Measurements from ENCODE around the gene AVPR2.

The AVPR2 gene

GRCh38 chrX:153913701-153914100, 9.2 kb downstream of the AVPR2 start:
- DNase-seq (ENCODE audit: low read depth): no peak

DNA sequence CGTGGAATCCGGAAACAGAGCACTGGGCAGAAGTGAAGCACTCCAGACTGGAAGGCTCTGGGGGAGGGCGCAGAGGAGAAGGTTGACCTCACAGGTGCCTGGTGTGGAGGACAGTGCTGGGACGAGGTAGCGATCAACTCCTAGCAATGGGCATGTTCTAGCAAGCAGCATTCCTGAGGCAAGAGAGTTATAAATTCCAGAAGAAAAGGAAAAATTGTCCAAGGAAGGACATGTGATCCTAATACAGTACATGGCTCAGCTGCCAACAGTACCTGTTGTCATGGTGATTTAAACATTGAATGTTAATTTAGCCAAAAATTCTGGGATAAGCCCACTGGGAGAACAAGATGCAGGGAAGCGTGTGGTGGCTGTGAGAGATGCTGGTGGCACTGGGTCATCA, 13.4 kb downstream of the AVPR2 start:
- no peak for DNase-seq (ENCODE audit: low read depth)

GRCh38 chrX:153919281-153919680, 14.8 kb downstream of the AVPR2 start:
- DNase-seq (ENCODE audit: low read depth): no peak

- no peak for DNase-seq (ENCODE audit: low read depth)
Observed at GRCh38 chrX:153920546-153920945, 16.1 kb downstream of the AVPR2 start.

DNA sequence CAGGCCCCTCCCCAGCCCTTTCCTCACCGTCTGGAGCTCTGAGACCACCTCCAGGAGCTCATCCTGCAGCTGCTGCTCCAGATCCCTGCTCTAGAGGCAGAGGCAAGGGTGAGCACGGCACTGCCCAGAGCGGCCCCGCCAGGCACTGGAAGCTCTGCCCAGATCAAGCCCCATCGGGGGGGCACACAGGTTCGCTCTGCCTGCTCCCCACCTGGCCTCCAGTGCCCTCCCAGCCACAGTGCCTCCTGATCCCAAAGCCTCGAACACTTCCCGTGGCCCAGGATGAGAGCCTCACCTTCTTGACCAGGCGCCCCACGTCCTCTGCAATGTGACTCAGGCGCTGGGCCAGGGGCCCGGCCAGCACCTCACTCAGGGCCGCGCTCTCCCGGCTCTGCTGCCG, 16.6 kb downstream of the AVPR2 start:
- DNase-seq (ENCODE audit: low read depth): no peak

GRCh38 chrX:153921511-153922446, 17.3 kb downstream of the AVPR2 start:
- DNase-seq (ENCODE audit: low read depth): no peak

- DNase-seq (ENCODE audit: low read depth): no peak
Observed at GRCh38 chrX:153922932-153923857, 18.7 kb downstream of the AVPR2 start.

GRCh38 chrX:153924149-153924861, 19.8 kb downstream of the AVPR2 start:
- no peak for DNase-seq (ENCODE audit: low read depth)

- DNase-seq (ENCODE audit: low read depth): no peak
Observed at GRCh38 chrX:153925387-153925738, 20.9 kb downstream of the AVPR2 start.

DNA sequence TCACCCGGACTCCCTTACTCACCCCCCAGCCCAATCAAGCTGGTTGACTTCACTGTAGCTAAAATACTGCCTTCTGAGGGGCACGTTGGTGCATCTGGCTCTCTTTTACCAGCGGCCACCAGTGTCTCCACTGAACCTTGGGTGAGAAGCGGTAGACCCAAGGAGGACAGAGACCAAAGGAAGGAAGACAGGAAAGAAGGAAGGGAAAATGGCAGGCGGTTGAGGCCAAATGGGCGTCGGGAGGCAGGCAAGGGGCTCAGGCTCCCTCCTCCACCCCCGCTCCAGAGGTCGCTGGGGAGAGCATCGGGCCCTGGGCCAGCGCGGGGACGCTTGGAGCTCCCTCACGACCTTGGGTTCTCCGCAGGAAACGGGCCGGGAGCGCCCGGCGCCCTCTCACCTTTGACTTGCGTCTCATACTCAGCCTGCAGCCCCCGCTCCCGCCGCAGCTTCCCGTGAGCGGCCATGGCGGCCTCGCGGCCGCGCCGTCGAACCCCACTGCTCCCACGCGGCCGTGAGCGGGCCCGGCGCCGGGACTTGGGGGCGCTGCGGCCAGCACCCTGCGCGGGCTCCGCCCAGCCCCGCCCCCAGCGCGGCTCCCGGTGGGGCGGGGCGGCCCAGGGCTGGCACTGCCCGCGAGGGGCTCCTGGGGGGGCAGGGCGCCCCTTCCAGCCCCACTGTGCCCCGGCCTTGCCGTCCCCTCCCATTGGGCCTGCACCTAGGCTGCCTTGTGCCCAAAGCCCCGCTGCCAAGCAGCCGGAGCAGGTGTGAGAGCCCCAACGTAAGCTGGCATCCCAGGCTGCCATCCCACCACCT, 21.5 kb downstream of the AVPR2 start, which contains the start of gene ARHGAP4:
Gene ARHGAP4, minus strand, starts transcription at position 526 of the 813 bp plus-strand sequence. Its CDS starts 62 bp downstream, at position 464.
- DNase-seq (ENCODE audit: low read depth): peak; percentile 49

- no peak for DNase-seq (ENCODE audit: low read depth)
Observed at GRCh38 chrX:153926552-153926857, 22.0 kb downstream of the AVPR2 start.

DNA sequence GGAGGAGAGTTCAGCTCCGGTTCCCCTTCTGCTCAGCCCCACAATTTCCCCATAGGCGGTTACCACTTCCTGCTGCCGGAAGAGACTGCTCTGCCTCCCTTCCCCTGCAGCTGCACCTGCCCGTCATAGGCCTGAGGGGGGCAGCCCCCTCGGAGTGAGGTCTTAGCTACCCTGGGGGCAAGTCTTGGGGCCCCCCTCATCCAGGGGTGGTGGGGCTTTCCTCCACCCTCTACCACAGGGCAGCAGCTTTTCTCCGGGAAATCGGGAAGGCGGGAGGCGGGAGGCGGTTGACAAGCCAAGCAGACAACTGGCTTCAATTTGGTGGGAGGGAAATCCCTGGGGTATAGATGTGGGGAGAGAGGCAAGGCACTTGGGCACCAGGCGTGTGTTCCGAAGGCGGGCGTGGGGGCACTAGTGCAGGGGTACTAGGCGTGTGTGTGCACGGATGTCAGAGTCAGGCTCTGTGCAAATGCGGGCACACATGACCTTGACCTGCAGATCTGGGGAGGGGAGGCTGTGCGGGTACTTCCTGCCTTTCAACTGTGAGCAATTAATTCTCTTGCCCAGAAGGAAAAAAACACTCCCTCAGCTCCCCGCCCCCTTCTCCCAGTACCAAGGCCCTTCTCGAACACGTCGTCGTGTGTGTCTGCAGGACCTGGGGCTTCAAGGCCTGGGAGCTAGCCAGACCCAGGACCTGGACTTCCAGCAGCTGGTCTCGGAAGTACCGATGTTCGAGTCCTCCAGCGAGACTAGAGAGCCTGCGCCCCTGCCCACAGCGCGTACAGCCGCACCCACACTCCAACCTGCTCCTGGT, 22.6 kb downstream of the AVPR2 start:
- DNase-seq (ENCODE audit: low read depth): peak; percentile 63

GRCh38 chrX:153927672-153927921, 23.1 kb downstream of the AVPR2 start:
- no peak for DNase-seq (ENCODE audit: low read depth)

DNA sequence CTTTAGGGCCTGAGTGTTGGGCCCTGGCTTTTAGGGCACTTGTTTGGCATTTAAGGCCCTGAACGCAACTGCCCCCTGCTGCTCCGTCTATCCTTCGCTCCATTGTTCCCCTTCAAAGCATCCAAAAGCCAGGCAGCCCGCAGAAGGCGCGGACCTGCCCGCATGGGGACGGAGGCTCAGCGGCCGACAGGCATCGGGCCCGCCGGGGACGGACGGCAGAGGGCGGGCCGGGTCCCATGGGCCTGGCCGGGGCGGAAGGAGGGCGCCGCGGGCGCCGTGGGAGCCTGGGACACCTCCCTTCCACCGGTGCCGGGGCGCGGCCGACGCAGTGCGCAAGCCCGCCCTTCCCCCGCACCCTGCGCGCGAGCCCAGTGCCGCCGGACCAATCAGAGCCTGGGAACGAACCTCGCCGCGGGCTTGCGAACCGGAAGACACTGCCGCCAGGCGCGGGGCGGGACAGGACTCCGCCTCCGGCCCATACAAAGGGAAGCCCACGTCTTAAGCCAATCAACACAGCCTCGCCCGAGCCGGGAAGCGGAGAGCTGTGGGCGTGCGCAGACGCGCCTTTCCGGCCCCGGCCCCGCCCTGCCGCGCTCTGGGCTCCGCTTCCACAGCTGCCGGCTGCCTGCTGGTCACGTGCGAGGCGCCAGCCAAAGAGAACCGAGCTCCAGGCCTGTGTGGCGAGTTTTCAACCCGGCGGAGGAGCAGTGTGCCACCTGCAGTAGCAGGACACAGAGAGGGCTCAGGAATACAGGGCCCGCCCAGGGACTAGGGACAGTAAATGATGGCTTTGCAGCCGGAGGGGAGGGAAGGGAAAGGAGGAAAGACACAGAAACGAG, 23.7 kb downstream of the AVPR2 start:
- DNase-seq (ENCODE audit: low read depth): peak; percentile 93

GRCh38 chrX:153928846-153929245, 24.4 kb downstream of the AVPR2 start:
- no peak for DNase-seq (ENCODE audit: low read depth)

GRCh38 chrX:153929576-153929975, 25.1 kb downstream of the AVPR2 start:
- DNase-seq (ENCODE audit: low read depth): no peak

DNA sequence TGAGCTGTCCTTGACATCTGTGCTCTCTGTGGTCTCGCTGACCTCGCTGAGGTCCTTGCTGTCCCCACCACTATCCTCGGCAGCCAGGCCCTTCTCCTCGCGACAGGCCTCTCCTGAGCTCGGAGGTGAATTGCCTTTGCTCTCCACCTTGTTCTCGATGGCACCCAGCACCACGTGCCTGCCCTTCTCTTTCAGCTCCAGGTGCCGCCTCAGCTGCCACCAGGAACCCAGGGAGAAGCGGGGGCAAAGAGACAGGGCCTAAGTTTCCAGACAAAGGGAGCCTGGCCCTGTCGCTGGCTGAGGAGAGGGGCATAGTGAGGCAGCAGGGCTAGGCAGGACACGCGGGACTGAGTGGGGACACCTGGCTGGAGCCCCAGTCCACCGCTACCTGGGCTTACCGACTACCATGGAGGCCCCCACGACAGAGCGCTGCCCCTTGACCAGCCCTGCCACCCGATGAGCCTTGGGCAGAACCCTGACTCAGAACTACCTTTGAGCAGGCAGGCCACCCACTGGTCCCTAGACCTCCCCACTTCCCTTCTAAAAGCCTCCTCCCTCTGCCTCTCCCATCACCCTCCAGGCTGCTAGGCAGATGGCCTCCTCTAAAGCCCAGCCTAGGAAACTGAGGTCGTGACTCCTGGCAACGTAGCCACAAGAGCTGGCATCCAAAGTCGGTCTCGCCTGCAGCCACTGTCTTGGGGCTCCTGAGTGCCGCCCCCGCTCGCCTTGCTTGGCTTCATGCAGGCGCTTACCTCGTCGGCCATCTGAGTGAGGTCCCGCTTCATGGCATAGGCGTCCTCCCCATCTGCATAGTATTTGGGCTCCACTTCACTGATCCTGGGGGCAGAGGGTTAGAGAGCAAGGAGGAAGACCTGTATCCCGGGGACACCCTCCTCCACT, 25.8 kb downstream of the AVPR2 start:
- no peak for DNase-seq (ENCODE audit: low read depth)

GRCh38 chrX:153931151-153931550, 26.7 kb downstream of the AVPR2 start:
- no peak for DNase-seq (ENCODE audit: low read depth)

- no peak for DNase-seq (ENCODE audit: low read depth)
Observed at GRCh38 chrX:153931748-153932147, 27.3 kb downstream of the AVPR2 start.
